Stimulated activated CD4-positive, alpha-beta T cell treated with anti-CD3 and anti-CD28 coated beads, Interleukin-1b, Interleukin-23, amount 100 ng/mL, for 1 hour (primary cell): ENCODE data around the gene NDUFA6.
"Not testable (repeated sequence)": the region's sequence is repeated elsewhere in the genome, so short reads cannot be mapped to it uniquely, and the experiment has no call there.

Experiments
- DNase-seq, 2 donors: peaks; one replicate each; pipeline ENCODE4 v3.0.0-alpha.2; 2020; ENCODE audit warnings: low read depth in 2 of 2

NDUFA6 gene

GRCh38 chr22:42112793-42113192 is 22.2 kb upstream of the NDUFA6 start:
- DNase-seq: not testable (repeated sequence)

GRCh38 chr22:42111798-42112197 is 21.2 kb upstream of the NDUFA6 start:
- DNase-seq: no peak

- DNase-seq: no peak
Observed at GRCh38 chr22:42108848-42109247, 18.3 kb upstream of the NDUFA6 start.

- not testable (repeated sequence) for DNase-seq
Observed at GRCh38 chr22:42104332-42104860, 13.8 kb upstream of the NDUFA6 start.

- no peak for DNase-seq
Observed at GRCh38 chr22:42101199-42101598, 10.6 kb upstream of the NDUFA6 start.

GRCh38 chr22:42091455-42091782 is 847 bp upstream of the NDUFA6 start:
- no peak for DNase-seq

- no peak for DNase-seq
Observed at GRCh38 chr22:42086051-42086450, 4.5 kb downstream of the NDUFA6 start.

GRCh38 chr22:42084874-42085273 is 5.7 kb downstream of the NDUFA6 start:
- DNase-seq: no peak

- no peak for DNase-seq
Observed at GRCh38 chr22:42083119-42083518, 7.5 kb downstream of the NDUFA6 start.

- no peak for DNase-seq
Observed at GRCh38 chr22:42080287-42080686, 10.3 kb downstream of the NDUFA6 start.

- peak; percentile 92 to 97 for DNase-seq
Observed at GRCh38 chr22:42079319-42080251, 11.0 kb downstream of the NDUFA6 start, which contains the start of gene SMDT1. Gene SMDT1, plus strand, starts transcription at chr22:42079700. Its CDS starts 69 bp downstream, at chr22:42079769.

GRCh38 chr22:42078469-42079318 is 11.9 kb downstream of the NDUFA6 start:
- no peak for DNase-seq

- DNase-seq: no peak
Observed at GRCh38 chr22:42077486-42078125, 13.0 kb downstream of the NDUFA6 start.

GRCh38 chr22:42076764-42077485 is 13.6 kb downstream of the NDUFA6 start:
- no peak for DNase-seq

- no peak for DNase-seq
Observed at GRCh38 chr22:42074846-42075676, 15.5 kb downstream of the NDUFA6 start.

- DNase-seq: peak in 1 of 2 donors; percentile 41
Observed at GRCh38 chr22:42074132-42074811, 16.3 kb downstream of the NDUFA6 start, which contains the start of gene PHETA2. Gene PHETA2, plus strand, starts transcription at chr22:42074248. Its CDS starts 3,046 bp downstream, at chr22:42077294.

GRCh38 chr22:42073621-42074041 is 16.9 kb downstream of the NDUFA6 start:
- DNase-seq: no peak

GRCh38 chr22:42072606-42073330 is 17.8 kb downstream of the NDUFA6 start:
- DNase-seq: no peak

GRCh38 chr22:42071508-42071907 is 19.1 kb downstream of the NDUFA6 start:
- DNase-seq: not testable (repeated sequence)
